ENCODE measurements around the gene KCNK16.

The KCNK16 gene

GRCh38 chr6:39273406-39273821, 49.1 kb downstream of the KCNK16 start:
- no peak for DNase-seq

GRCh38 chr6:39269961-39270360, 52.5 kb downstream of the KCNK16 start:
- no peak for DNase-seq

GRCh38 chr6:39268721-39269120, 53.8 kb downstream of the KCNK16 start:
- no peak for DNase-seq

- no peak for DNase-seq
Observed at GRCh38 chr6:39268171-39268570, 54.3 kb downstream of the KCNK16 start.

- DNase-seq: no peak
Observed at GRCh38 chr6:39266782-39267355, 55.6 kb downstream of the KCNK16 start.

GRCh38 chr6:39266375-39266774, 56.1 kb downstream of the KCNK16 start:
- no peak for DNase-seq
